ENCODE results near the gene BBS10.

- TF ChIP-seq CTCF (IDR thresholded peaks at IDR 0.05) (no peak), POLR2A (IDR thresholded peaks at IDR 0.05) (no peak)
These were observed 36.4 kb downstream of the BBS10 start for GRCh38 chr12:76311796-76312195.

Measured in uterus (tissue), 2 donors.